ENCODE measurements around the gene ANKRD13C. TPM values are rescaled to one million over a fixed set of nuclear protein-coding genes. Genes with fewer than 3 reads are reported as not detected.

Gene ANKRD13C
- total RNA-seq, 1 experiment from 2014 or later, result 48.8 TPM

DNA sequence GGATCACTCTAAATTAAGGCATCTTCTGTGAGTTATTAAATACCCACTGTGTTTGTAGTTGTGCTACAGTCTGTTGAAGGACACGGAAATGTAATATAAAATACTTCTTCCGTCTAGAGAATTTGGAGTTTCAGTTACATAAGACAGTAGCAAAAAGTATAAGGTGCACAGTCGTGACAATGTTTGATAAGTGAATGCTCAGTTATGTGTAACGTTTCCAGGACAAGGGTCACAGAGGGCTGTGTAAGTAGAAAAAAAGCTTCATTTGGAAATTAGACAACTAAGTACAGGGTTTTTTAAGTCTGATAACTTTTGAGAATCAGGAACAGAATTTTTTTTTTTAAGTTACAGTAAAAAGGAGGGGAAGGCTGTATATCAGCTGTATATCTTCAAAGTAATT lies 105.8 kb downstream of the ANKRD13C start:
- no peaks in the 10 kb centered on the region for H3K4me1 ChIP-seq (replicated peaks)
- H3K36me3 ChIP-seq, result peaks cover 94% of the 10 kb centered on the region
- no peaks in the 10 kb centered on the region for H3K9me3 ChIP-seq (replicated peaks)
- no peak for DNase-seq (ENCODE audit: low read depth in 1 of 2, low spot score in 2 of 2)
- no peak overlapping the region for H3K27ac ChIP-seq
- H3K4me3 ChIP-seq, result no peak overlapping the region
- no peaks in the 10 kb centered on the region for H3K27me3 ChIP-seq (replicated peaks)

GRCh38 chr1:70247768-70248167 lies 106.8 kb downstream of the ANKRD13C start:
- Histone ChIP-seq H3K4me3 (no peak overlapping the region), H3K9me3 (replicated peaks) (no peaks in the 10 kb centered on the region), H3K27me3 (replicated peaks) (no peaks in the 10 kb centered on the region), H3K4me1 (replicated peaks) (no peaks in the 10 kb centered on the region), H3K27ac (no peak overlapping the region), H3K36me3 (peaks cover 99% of the 10 kb centered on the region)
- DNase-seq (ENCODE audit: low read depth in 1 of 2, low spot score in 2 of 2), result no peak

DNA sequence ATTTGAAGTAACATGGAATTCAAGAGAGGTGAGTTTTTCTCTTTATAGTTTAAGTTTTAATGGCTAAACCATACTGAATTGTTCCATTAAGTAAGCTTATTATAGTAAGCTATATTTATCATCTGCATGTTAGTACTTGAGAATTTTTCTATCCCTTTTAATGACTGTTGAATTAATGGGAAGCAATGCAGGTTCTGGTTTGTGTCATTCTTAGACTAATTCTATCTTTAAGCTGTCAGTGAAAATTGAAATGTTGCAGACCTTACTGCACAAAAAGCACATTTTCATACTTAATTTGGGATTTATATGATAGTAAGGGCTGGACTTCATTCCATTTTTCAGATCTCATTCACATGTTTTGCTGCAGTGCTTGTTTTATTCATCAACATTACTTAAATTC lies 107.4 kb downstream of the ANKRD13C start:
- Histone ChIP-seq H3K36me3 (peaks cover 97% of the 10 kb centered on the region), H3K27ac (no peak overlapping the region)

DNA sequence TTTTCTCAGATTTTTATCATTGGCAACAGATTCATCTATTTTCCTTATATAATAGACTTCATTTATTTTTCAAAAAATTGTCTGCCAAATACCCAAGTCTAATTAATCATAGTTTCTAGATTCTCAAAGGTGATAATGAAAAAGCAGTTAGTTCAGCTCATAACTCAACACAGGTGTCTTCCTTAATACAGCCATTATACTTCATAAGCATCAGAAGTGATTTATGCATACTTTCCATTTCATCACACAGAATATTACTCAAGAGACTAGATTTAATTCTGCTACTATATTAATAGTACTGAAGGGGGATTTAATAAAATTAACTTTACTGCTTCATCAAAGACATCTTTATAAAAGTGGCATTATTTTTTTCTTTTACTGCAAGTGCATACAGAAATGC lies 114.6 kb downstream of the ANKRD13C start:
- no peaks in the 10 kb centered on the region for H3K9me3 ChIP-seq (replicated peaks)
- no peaks in the 10 kb centered on the region for H3K27me3 ChIP-seq (replicated peaks)
- H3K4me1 ChIP-seq (replicated peaks), result no peaks in the 10 kb centered on the region
- no peak for DNase-seq (ENCODE audit: low read depth in 1 of 2, low spot score in 2 of 2)
- no peak overlapping the region for H3K4me3 ChIP-seq
- H3K27ac ChIP-seq, result no peak overlapping the region
- peaks cover 95% of the 10 kb centered on the region for H3K36me3 ChIP-seq

More for the DNA sequence above, 107.4 kb downstream of the ANKRD13C start:
- Histone ChIP-seq H3K27me3 (replicated peaks) (no peaks in the 10 kb centered on the region), H3K4me1 (replicated peaks) (no peaks in the 10 kb centered on the region), H3K4me3 (no peak overlapping the region), H3K9me3 (replicated peaks) (no peaks in the 10 kb centered on the region)
- no peak for DNase-seq (ENCODE audit: low read depth in 1 of 2, low spot score in 2 of 2)

- H3K36me3 ChIP-seq, result peaks cover 95% of the 10 kb centered on the region
- no peak for DNase-seq (ENCODE audit: low read depth in 1 of 2, low spot score in 2 of 2)
- H3K27me3 ChIP-seq (replicated peaks), result no peaks in the 10 kb centered on the region
- no peak overlapping the region for H3K4me3 ChIP-seq
- H3K27ac ChIP-seq, result no peak overlapping the region
- H3K4me1 ChIP-seq (replicated peaks), result no peaks in the 10 kb centered on the region
- H3K9me3 ChIP-seq (replicated peaks), result no peaks in the 10 kb centered on the region
Measured at GRCh38 chr1:70234733-70235132, 119.8 kb downstream of the ANKRD13C start.

- H3K4me1 ChIP-seq (replicated peaks), result no peaks in the 10 kb centered on the region
- no peak overlapping the region for H3K27ac ChIP-seq
- H3K9me3 ChIP-seq (replicated peaks), result no peaks in the 10 kb centered on the region
- no peaks in the 10 kb centered on the region for H3K27me3 ChIP-seq (replicated peaks)
- H3K36me3 ChIP-seq, result peaks cover 94% of the 10 kb centered on the region
- H3K4me3 ChIP-seq, result no peak overlapping the region
- no peak for DNase-seq (ENCODE audit: low read depth in 1 of 2, low spot score in 2 of 2)
Measured at GRCh38 chr1:70231475-70231874, 123.0 kb downstream of the ANKRD13C start.

GRCh38 chr1:70228670-70229069 lies 125.9 kb downstream of the ANKRD13C start:
- Histone ChIP-seq H3K27ac (no peak overlapping the region), H3K9me3 (replicated peaks) (no peaks in the 10 kb centered on the region), H3K4me3 (no peak overlapping the region), H3K36me3 (peaks cover 89% of the 10 kb centered on the region), H3K4me1 (replicated peaks) (no peaks in the 10 kb centered on the region; the same call in 1 of the 2 replicates), H3K27me3 (replicated peaks) (no peaks in the 10 kb centered on the region)
- no peak for DNase-seq (ENCODE audit: low read depth in 1 of 2, low spot score in 2 of 2)

DNA sequence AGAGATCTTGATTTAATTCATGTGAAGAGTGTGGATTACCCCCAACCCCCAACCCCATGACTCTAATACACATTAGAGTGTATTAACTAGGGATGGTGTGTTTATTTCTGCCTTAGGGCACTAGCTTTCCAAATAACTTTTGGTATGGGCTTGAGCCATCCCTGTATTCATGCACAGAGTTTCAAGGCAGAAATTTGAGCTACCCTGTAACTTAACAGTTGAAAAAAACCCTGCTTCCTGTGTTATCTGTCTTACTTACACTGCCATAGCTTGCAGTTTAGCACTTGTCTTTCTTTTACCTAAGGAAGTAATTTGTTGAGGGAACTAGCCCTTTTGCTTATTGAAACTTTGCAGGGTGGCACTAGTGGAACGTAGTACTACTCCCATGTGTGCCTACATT lies 127.1 kb downstream of the ANKRD13C start:
- Histone ChIP-seq H3K4me1 (replicated peaks) (peaks cover 4% of the 10 kb centered on the region; the same call in 1 of the 2 replicates), H3K27ac (no peak overlapping the region), H3K36me3 (peaks cover 91% of the 10 kb centered on the region), H3K9me3 (replicated peaks) (no peaks in the 10 kb centered on the region), H3K4me3 (no peak overlapping the region), H3K27me3 (replicated peaks) (no peaks in the 10 kb centered on the region)
- no peak for DNase-seq (ENCODE audit: low read depth in 1 of 2, low spot score in 2 of 2)

- H3K27ac ChIP-seq, result no peak overlapping the region
- no peaks in the 10 kb centered on the region for H3K9me3 ChIP-seq (replicated peaks)
- peaks cover 79% of the 10 kb centered on the region for H3K36me3 ChIP-seq
- H3K4me1 ChIP-seq (replicated peaks), result peaks cover 4% of the 10 kb centered on the region; the same call in 1 of the 2 replicates
- no peak overlapping the region for H3K4me3 ChIP-seq
- DNase-seq (ENCODE audit: low read depth in 1 of 2, low spot score in 2 of 2), result no peak
- H3K27me3 ChIP-seq (replicated peaks), result no peaks in the 10 kb centered on the region
Measured at GRCh38 chr1:70224954-70225353, 129.6 kb downstream of the ANKRD13C start.

GRCh38 chr1:70222716-70223235 lies 131.7 kb downstream of the ANKRD13C start:
- no peaks in the 10 kb centered on the region for H3K27me3 ChIP-seq (replicated peaks)
- no peak overlapping the region for H3K27ac ChIP-seq

GRCh38 chr1:70221238-70222121 lies 133.0 kb downstream of the ANKRD13C start, which contains the start of gene SRSF11:
TSS of gene SRSF11 (plus strand) at chr1:70221380. CDS start at chr1:70221637, 257 bp downstream.
- H3K36me3 ChIP-seq, result peaks cover 52% of the 10 kb centered on the region
- peak; percentile 94 to 96 for DNase-seq (ENCODE audit: low read depth in 1 of 2, low spot score in 2 of 2)
- peak within 1 kb of the TSS; percentile 78 for H3K4me3 ChIP-seq
- H3K27ac ChIP-seq, result peak within 1 kb of the TSS; percentile 87
- no peaks in the 10 kb centered on the region for H3K27me3 ChIP-seq (replicated peaks)
- H3K9me3 ChIP-seq (replicated peaks), result no peaks in the 10 kb centered on the region
- H3K4me1 ChIP-seq (replicated peaks), result peaks cover 4% of the 10 kb centered on the region; the same call in 1 of the 2 replicates

More at GRCh38 chr1:70222716-70223235, 131.7 kb downstream of the ANKRD13C start:
- H3K4me1 ChIP-seq (replicated peaks), result peaks cover 4% of the 10 kb centered on the region; the same call in 1 of the 2 replicates
- no peaks in the 10 kb centered on the region for H3K9me3 ChIP-seq (replicated peaks)
- DNase-seq (ENCODE audit: low read depth in 1 of 2, low spot score in 2 of 2), result no peak
- H3K36me3 ChIP-seq, result peaks cover 63% of the 10 kb centered on the region
- peak overlapping the region; percentile 78 for H3K4me3 ChIP-seq

DNA sequence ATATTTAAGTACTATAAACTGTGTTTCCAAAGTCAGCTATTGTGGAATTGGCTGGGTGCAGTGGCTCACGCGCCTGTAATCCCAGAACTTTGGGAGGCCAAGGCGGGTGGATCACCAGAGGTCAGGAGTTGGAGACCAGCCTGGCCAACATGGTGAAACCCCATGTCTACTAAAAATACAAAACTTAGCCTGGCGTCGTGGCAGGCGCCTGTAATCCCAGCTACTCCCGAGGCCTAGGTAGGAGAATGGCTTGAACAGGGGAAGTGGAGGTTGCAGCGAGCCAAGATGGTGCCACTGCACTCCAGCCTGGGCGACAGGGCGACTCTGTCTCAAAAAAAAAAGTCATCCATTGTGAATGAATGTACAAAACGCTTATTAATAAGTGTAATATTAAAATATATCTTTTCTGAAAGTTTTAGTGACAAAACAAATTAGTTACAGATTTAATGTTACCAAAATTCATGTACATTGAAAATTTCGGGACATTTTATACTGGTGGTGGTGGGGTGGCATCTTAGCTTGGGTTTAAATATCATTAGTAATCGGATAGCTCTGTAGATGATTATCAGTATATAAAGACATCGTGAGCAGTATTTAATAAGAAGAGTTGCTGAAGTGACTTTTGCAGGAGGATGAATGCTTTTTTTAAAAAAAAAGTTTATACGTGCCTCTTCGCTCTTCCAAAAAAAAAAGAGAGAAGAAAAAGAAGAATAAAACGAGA lies 133.8 kb downstream of the ANKRD13C start:
- H3K27ac ChIP-seq, result peak overlapping the region; percentile 16; the same call in 1 of the 2 replicates
- DNase-seq (ENCODE audit: low read depth in 1 of 2, low spot score in 2 of 2), result peak in 1 of 2 experiments; percentile 4
- H3K4me1 ChIP-seq (replicated peaks), result peaks cover 4% of the 10 kb centered on the region; the same call in 1 of the 2 replicates
- peak overlapping the region; percentile 78 for H3K4me3 ChIP-seq
- H3K36me3 ChIP-seq, result peaks cover 54% of the 10 kb centered on the region
- H3K9me3 ChIP-seq (replicated peaks), result no peaks in the 10 kb centered on the region
- H3K27me3 ChIP-seq (replicated peaks), result no peaks in the 10 kb centered on the region

- no peaks in the 10 kb centered on the region for H3K9me3 ChIP-seq (replicated peaks)
- no peak overlapping the region for H3K4me3 ChIP-seq
- H3K27me3 ChIP-seq (replicated peaks), result no peaks in the 10 kb centered on the region
- no peak overlapping the region for H3K27ac ChIP-seq
- H3K4me1 ChIP-seq (replicated peaks), result peaks cover 4% of the 10 kb centered on the region; the same call in 1 of the 2 replicates
- peaks cover 53% of the 10 kb centered on the region for H3K36me3 ChIP-seq
- DNase-seq (ENCODE audit: low read depth in 1 of 2, low spot score in 2 of 2), result no peak
Measured at GRCh38 chr1:70220015-70220414, 134.5 kb downstream of the ANKRD13C start.

Data from SJSA1 (cell line).